Midbrain (tissue), 1 donor: ENCODE measurements around the gene CEP72.
"Not testable (repeated sequence)": the region's sequence is repeated elsewhere in the genome, so short reads cannot be mapped to it uniquely, and the experiment has no call there.

Source experiments
- DNase-seq: peaks from one replicate; lab custom pipeline; 2025; lab: John Stamatoyannopoulos, UW

Gene CEP72

DNA sequence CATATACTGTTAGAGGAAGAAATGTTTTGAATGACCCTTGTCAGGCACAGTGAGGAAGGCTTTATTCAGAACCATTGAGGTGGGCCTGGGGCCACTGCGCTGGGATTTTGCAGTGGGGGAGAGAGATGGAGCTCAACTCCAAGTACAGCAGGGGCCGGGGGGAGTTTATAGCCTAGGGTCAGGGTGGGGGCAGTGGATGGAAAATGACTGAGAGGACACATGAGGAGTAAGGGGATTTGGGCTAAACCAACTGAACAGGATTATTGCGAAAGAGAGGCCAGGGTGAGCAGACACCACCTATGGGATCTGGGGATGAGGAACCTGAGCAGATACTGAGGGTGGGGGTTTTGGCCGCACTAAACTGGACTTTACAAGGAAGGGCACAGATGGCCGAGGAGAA, 6.3 kb downstream of the CEP72 start:
- no peak for DNase-seq

DNA sequence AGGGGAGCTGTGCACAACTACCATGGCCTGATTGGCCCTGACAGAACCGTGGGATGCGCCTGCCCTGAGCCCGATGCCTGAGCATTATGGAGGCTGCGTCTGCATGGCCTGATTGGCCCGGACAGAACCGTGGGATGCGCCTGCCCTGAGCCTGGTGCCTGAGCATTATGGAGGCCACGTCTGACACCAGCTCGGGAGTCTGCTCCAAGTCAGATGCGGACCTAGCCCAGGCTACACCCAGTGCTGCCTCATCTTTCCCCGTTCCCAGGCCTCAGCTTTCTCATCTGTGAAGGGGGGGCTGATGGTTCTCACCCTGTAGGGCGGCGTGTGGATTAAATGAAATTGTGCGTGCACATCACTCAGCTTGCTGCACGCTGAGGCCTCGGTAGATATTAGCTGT, 7.3 kb downstream of the CEP72 start:
- DNase-seq, result no peak

DNA sequence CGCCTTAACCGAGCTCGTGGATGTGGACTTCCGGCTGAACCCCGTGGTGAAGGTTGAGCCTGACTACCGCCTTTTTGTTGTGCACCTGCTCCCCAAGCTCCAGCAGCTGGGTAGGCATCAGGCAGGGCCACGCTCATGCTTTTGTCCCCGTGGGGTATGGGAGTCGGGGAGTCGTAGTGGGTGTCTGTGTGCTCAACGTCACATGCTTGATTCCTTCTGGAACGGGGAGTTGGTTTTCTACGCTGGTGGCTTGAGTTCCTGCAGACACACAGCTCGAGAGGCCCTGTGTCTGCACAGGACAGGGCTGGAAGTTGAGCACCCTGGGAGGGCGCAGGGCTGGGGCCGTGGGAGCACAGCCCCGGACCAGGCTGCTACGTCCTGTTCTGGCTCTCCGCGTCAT, 8.0 kb downstream of the CEP72 start:
- DNase-seq, result no peak

DNA sequence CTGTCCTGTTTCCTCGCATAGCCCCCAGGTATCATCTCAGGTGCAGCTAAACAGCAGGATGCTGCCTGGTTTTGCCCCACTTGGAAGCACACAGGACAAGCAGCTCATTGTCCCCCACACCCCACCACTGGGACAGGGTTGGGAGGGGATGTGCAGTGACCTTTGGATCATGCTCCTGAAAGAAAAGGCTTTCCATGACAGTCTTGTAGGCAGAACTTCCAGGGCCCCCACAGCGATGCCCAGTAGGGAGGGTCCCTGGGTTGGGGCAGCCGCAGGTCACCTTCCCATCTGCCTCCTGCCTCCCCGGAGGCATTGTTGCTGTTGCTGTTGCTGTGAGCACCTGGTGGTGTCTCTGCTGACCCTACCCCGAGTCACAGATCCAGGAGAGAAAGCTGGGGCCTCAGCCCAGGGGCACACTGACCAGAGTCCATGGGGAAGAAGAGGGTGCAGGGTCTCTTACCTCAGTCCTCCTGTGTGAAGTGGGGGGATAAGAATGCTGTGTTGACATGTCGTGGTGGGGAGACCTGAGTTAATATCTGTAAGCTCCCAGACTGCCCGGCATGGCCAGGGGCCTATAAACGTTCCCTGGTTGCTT, 8.5 kb downstream of the CEP72 start:
- no peak for DNase-seq

DNA sequence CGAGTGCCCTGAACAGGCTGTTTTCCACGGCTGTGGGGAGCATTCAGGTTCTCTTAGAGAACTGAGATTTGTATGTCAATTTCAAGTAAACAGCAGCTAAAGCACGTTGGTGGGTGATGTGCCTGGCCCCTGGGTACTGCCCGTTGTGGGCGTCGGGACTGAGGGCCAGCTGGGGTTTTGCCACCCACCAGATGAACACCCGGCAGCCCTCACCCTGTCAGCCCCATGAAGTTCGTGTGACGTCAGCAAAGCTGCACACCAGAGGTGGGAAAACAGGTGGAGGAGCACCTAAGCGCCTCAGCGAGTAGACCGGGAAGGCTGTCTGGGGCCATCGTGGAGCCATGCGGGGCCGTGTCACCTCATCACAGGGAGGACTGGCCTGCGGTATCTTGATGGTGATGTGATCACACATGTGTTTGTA, 9.2 kb downstream of the CEP72 start:
- no peak for DNase-seq

DNA sequence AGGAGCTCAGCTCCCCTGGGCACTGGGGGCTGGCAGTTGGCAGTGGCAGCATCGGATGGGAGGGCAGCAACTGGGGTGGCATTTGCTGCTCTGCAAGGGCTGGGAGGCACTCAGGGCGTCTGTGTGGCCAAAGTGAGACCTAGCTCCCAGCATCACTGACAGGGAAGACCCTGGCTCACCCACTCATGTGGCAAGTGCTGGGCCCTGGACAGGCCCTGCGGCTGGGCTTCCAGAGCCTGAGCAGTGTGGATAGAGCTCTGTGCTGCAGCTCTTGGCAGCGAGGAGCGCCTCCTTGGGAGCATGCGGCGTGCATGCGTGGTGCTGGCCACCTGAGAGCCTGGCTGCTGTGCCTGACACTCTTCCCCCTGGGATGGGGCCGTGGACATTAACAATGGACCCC, 10.2 kb downstream of the CEP72 start:
- no peak for DNase-seq

DNA sequence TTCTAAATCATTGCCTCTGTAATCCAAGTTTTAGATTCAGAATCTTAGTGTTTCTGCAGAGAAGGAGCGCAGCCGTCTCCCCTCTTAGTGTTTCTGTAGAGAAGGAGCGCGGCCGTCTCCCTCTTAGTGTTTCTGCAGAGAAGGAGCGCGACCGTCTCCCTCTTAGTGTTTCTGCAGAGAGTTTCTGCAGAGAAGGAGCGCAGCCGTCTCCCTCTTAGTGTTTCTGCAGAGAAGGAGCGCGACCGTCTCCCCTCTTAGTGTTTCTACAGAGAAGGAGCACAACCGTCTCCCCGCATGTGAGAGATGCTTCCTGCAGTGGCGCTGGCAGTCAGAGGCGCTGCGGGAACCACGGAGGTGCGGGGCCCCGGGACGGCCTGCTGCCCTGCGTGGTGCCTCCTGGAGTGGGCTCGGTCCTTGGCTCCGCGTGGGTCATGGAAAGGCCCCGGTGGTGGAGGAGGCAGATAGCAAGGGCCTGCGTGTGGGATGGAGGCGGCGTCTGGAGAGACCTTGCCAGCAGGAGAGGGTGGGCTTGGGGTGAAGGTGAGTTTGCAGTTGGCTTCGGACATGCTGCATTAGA, 10.9 kb downstream of the CEP72 start:
- no peak for DNase-seq

DNA sequence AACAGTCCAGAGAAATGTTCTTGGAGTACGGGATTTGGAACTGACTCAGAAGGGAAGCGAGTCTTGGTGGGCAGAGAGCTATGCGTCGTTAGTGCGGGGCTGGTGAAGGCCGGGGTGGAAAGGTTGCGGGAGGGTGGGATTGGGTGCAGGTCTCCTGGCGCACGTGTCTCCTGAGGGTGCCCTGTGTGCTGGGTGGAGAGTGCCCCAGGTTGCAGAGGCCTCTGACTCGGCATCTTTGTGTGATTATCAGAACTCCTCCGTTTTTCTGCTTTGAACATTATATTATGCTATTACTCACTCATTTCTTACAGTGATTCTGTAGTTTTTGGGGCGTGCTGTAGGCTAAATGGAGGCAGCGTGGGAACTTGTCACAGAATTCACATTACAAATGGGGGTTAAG, 11.4 kb downstream of the CEP72 start:
- no peak for DNase-seq

DNA sequence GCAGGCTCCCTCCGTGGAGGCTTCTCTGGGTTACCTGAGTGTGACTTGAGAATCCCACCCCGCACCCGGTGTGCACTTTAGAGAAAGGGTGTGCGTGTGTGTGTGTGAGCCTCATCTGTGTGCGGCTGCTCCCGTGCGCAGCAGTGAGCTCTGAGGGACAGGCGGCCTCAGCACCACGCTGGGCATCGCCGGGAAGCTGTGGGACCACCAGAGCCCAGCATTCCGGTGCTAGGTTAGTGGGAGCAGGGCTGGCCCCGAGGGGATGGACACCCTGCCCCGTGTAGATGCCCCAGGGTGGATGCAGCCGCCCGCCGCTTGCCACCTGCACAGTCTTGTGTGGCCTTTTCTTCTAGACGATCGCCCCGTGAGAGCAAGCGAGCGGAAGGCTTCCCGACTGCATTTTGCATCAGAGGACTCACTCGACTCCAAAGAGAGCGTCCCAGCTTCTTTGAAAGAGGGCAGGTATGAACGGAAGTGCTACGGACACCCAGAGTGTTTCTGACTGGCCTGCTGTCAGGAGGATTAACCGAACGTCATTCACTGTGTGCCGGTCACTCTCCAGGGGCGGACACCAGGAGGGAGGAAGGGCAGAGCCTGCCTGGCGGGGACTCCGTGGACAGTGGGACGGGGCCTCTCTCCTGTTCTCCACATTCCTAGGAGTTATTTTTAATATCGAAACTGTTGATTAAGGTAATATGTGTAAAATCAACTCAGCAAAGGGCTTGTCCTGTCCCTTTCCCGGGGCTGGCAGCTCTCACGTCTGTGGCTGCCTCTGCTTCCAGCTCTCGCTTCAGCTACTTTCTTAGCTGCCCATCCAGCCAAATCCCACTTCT, 12.2 kb downstream of the CEP72 start:
- DNase-seq, result no peak

DNA sequence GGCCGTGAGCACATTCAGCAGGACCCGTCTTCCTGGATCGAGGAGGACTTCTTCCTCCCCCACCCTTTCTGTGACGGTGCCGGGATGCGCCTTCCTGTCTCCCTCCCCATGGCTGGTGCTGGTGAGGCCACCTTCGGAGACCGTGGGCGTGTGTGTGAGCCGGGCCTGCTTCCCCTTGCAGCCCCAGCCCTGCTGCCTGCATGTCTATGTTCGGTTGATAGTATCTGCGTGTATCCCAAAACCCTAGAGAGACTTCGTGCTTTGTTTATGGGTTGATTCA, 12.8 kb downstream of the CEP72 start:
- no peak for DNase-seq

DNA sequence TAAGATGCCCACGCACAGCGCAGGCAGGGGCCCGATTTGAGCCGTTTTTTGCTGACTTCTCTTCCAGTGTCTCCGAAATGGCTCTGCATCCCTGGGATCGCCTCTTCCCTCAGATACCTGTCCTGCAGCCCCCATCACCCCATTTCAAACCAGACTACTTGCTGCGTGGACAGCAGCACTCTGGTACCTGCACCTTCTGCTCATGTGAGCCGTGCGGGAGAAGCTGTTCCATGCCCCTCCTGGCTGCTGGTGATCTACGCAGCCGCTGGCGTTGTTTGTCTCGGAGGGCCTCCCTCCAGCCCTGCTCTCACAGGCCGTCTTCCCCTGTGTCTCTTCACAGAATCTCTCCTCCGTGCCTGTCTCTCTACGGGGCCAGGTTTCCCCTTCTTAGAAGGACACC, 13.4 kb downstream of the CEP72 start:
- no peak for DNase-seq

DNA sequence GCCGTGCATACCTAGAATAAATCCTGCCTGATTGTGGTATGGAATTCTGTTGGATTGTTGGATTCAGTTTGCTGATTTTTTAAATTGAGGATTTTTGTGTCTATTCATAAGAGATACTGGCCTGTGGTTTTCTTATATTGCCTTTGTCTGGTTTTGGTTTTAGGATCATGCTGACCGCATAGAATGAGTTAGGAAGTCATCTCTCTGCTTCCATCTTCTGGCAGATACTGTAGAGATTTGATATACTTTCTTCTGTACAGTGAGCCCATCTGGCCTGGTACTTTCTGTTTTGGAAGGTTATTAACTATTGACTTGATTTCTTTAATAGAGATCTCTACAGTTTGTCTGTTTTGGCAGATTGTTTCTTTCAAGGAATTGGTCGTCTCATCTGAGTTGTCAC, 14.7 kb downstream of the CEP72 start:
- no peak for DNase-seq

DNA sequence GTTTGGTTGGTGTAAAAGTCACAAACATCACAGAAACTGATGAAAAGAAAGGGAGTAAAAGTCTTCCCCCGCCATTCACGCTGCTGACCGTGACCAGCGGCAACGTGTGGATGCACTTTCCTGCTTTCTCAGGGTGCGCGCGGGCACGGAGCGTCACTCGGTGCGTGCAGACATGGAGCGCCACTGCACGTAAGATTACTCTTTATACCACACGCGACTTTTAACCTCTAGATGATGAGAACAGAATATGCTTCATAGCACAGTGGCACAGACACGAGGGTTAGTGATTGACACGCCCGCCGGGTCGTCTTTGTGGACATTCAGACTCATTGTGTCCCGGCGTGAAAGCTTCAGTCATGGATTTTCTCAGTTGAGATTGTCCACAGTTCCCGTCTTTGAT, 15.7 kb downstream of the CEP72 start:
- no peak for DNase-seq

DNA sequence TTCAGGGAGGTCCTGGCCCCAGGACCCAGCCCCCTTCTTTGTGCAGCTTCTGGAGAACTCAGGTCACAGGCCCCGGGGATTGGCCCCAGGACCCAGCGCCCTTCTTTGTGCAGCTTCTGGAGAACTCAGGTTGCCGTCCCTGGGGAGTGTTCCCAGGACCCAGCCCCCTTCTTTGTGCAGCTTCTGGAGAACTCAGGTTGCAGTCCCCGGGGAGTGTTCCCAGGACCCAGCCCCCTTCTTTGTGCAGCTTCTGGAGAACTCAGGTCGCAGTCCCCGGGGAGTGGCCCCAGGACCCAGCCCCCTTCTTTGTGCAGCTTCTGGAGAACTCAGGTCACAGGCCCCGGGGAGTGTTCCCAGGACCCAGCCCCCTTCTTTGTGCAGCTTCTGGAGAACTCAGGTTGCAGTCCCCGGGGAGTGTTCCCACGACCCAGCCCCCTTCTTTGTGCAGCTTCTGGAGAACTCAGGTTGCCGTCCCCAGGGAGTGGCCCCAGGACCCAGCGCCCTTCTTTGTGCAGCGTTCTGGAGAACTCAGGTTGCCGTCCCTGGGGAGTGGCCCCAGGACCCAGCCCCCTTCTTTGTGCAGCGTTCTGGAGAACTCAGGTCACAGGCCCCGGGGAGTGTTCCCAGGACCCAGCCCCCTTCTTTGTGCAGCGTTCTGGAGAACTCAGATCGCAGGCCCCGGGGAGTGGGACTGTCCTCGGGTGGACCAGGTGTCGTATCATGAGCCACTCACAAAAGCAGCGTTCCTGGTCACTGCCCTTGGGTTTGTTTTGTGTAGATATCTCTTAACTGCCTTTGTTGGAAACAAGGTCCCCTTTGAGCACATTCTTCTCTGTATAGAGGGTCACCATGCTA, 16.4 kb downstream of the CEP72 start:
- not testable (repeated sequence) for DNase-seq

DNA sequence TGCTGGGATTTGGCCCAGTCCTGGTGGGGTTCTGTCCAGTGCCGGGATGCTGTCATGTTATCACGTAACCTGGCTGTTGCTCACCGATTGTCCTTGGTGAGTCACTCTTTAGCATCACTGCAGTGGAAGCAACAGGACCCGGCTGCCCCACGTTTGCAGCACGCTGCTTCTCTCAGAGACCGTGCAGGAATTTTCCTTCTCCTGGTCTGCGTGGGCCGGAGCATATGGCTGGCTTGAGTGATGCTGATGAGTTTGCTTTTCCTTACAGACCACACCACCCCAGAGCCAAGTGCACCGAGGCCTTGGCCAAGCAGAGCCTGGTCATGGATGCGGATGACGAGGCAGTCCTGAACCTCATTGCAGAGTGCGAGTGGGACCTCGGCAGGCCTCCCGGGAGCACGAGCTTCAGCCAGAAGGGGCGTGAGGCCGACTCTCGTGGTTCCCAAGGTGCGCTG, 21.4 kb downstream of the CEP72 start:
- DNase-seq, result no peak

DNA sequence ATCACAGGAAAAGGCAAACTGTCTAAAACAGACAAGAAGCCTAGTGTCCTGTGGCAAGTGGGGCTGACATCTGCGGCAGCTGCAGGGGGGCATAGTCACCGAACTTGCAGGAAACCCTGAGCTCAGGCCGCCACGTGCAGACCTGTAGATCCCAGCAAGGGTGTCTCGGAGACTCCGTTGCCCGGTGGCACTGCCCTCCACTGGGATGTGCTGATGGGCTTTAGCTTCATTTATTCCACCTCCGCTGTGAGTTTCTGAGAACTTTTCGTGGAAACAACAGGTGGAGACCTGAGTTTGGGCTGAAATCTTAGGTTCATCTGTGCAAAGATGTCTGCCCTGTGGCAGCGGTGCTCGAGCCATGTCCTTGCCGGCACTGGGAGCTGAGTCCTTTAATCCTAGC, 22.1 kb downstream of the CEP72 start:
- DNase-seq, result no peak

DNA sequence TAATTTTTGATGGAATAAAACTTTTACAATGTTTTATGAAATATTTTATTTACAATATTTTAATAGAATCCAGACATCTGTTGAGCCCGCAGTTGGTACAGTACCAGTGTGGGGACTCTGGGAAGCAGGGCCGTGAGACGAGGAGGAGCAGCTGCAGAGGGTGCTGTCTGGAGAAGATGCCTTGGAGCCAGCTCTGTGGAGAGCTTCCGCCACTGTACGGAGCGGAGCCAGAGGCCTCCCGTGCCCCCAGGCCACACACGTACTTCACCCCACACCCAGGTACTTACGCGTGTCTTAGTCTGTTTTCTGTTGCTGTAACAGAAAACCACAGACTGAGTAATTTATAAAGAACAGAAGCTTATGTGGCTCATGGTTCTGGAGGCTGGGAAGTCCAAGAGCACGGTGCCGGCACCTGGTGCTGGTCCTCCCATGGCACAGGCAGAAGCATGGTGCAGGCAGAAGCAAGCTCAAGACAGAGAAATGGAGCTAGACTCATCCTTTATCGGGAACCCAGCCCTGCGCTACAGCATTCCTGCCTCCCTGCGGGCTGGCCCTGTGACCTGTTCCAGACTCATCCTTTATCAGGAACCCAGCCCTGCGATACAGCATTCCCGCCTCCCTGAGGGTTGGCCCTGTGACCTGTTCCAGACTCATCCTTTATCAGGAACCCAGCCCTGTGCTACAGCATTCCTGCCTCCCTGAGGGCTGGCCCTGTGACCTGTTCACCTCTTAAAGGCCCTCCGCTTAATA, 23.3 kb downstream of the CEP72 start:
- DNase-seq, result no peak

DNA sequence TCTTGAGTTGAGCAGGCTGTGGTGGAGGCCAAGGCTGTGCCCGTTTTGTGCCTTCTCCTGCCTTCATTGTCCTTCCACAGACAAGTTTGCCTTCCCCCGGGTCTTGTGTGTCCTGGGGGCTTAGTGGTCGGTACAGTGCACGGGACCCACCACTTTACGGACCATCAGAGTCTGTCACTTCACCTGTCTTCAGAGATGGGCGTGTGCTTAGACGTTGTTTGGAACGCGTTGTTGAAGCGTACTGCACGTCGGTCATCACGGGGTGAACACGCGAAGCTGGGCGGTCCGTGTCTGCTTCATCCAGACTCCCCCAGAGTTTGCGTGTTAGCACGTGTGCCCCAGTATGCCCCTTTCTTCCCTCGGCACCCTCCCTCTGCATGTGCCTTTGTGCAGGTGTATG, 24.8 kb downstream of the CEP72 start:
- DNase-seq, result no peak

DNA sequence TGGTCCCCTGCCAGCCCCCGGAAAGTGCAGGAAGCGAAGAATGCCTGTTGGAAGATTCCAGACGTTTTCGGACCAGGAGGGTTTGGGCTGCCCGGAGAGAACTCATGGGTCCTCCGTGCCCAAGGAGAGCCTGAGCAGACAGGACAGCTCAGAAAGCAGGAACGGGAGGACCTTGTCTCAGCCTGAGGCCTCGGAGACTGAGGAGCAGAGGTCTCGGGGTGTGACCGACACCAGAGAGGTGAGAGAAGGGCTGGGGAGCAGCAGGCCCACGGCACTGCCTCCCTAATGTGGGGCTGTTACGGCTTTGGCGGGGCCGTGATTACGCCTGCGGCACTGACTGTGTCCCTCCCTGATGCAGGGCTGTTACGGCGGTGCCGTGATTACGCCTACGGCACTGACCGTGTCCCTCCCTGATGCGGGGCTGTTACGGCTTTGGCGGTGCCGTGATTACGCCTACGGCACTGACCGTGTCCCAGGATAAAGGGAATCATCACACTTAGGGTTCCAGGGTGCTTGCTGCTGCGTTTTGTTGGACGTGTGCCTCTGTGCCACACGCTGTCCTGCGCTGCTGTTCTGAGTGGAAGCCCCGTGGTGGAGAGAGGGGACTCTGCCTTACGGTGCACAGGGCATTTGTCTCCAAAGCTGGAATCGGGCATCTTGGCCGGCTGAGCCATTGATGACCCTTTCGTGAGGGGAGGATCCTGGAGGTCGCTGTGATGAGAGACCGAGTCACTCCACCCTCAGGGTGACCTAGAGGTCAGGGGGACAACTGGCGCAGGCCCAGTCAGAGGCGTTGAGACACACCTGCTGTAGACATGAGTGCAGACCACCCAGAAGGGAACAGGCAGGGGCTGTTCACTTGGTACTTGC, 25.7 kb downstream of the CEP72 start:
- DNase-seq, result no peak

DNA sequence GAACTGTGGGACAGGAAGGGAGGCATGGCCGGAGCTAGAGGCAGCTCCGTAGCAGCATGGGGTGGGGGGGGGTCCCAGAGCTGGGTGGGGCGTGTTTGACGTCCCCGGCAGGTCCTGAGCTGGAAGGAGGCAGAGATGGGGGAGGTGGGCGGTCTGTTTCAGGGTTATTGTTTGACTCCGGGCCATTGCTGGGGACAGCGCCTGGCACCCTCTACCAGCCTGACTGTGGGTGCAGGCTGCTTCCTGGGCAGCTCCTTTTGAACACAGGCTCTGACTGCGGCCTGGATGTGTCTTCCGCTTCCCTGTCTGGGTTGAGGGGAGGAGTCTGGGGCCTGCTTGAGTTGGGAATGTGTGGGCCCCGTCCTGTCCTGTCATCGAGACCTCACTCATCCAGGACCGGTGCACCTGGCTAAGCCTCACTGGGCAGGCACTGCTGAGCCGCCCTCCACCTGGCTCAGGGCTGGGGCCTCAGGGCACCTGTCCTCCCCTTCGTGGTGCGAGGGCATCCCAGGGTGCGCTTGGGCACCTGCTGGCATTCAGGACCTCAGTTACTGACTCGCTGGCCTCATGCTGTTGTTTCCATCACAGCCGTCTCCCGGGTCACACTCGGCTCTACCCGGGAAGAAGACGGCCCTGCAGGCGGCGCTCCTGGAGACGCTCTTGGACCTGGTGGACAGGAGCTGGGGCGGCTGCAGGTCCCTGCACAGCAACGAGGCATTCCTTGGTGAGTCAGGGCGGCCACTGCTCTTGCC, 26.5 kb downstream of the CEP72 start:
- DNase-seq, result no peak

DNA sequence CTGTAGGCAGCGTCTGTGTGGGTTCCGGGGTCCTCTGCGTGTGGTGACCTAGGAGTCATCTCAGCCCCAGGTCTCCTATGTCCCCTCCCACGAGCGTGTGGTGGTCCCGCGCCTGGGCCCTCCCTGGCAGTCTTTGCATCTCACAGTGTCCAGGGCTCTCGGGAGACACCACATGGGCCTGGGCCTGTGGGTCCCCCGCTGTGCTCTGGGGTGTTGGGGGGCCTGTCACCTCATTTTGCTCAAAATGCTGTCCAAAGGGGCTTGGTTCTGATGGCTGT, 27.1 kb downstream of the CEP72 start:
- no peak for DNase-seq
